ENCODE measurements around the gene PRLR.

- TF ChIP-seq GATA2 (IDR thresholded peaks at IDR 0.05; ENCODE audit: low read depth, low read length) (no peak), GATA3 (IDR thresholded peaks at IDR 0.05; ENCODE audit: low read depth, low read length) (no peak)
Measured at GRCh38 chr5:35203403-35203802, 26.9 kb downstream of the PRLR start.
